TTC549 (cell line): ENCODE results near the gene PRKRA.
"Not testable (repeated sequence)": the region's sequence is repeated elsewhere in the genome, so short reads cannot be mapped to it uniquely, and the experiment has no call there.

Source experiments
- FAIRE-seq: peaks from 2 replicates; lab custom pipeline; 2012; peaks lifted over from hg19 to GRCh38; lab: Jason Lieb, UNC

Gene PRKRA

GRCh38 chr2:178450774-178451525 is at the start of gene PRKRA, which contains the start of gene PJVK:
Gene PRKRA (minus strand): TSS chr2:178451175. CDS start chr2:178451030, 145 bp downstream.
Gene PJVK (plus strand): TSS chr2:178451378. CDS start chr2:178453410, 2,032 bp downstream.
- FAIRE-seq: peak; percentile 90

- FAIRE-seq: no peak
Observed at GRCh38 chr2:178499640-178500039, 48.7 kb upstream of the PRKRA start.

GRCh38 chr2:178498137-178498536 is 47.2 kb upstream of the PRKRA start:
- no peak for FAIRE-seq

GRCh38 chr2:178496049-178496448 is 45.1 kb upstream of the PRKRA start:
- FAIRE-seq: no peak

- FAIRE-seq: no peak
Observed at GRCh38 chr2:178491612-178492011, 40.6 kb upstream of the PRKRA start.

GRCh38 chr2:178485356-178485755 is 34.4 kb upstream of the PRKRA start:
- no peak for FAIRE-seq

GRCh38 chr2:178484245-178485041 is 33.5 kb upstream of the PRKRA start:
- no peak for FAIRE-seq

- no peak for FAIRE-seq
Observed at GRCh38 chr2:178482437-178482836, 31.5 kb upstream of the PRKRA start.

GRCh38 chr2:178480227-178481181 is 29.5 kb upstream of the PRKRA start, which contains the start of gene PLEKHA3:
Gene PLEKHA3 (plus strand): TSS chr2:178480457. CDS start chr2:178480870, 413 bp downstream.
- FAIRE-seq: no peak

- FAIRE-seq: no peak
Observed at GRCh38 chr2:178479758-178480226, 28.8 kb upstream of the PRKRA start.

GRCh38 chr2:178479275-178479616 is 28.3 kb upstream of the PRKRA start:
- no peak for FAIRE-seq

- FAIRE-seq: peak; percentile 36
Observed at GRCh38 chr2:178478439-178479274, 27.7 kb upstream of the PRKRA start, which contains the start of gene FKBP7. Gene FKBP7 (minus strand): TSS chr2:178478600. CDS start chr2:178478499, 101 bp downstream.

GRCh38 chr2:178478130-178478438 is 27.1 kb upstream of the PRKRA start:
- no peak for FAIRE-seq

- no peak for FAIRE-seq
Observed at GRCh38 chr2:178477443-178478129, 26.6 kb upstream of the PRKRA start.

GRCh38 chr2:178476477-178476876 is 25.5 kb upstream of the PRKRA start:
- no peak for FAIRE-seq

- FAIRE-seq: no peak
Observed at GRCh38 chr2:178474560-178474959, 23.6 kb upstream of the PRKRA start.

- no peak for FAIRE-seq
Observed at GRCh38 chr2:178473931-178474330, 23.0 kb upstream of the PRKRA start.

GRCh38 chr2:178473373-178473772 is 22.4 kb upstream of the PRKRA start:
- no peak for FAIRE-seq

GRCh38 chr2:178471313-178471712 is 20.3 kb upstream of the PRKRA start:
- FAIRE-seq: not testable (repeated sequence)

GRCh38 chr2:178469219-178469849 is 18.4 kb upstream of the PRKRA start:
- FAIRE-seq: no peak
